ENCODE measurements around the gene IQCN. TPM values are rescaled to one million over a fixed set of nuclear protein-coding genes. Genes with fewer than 3 reads are reported as not detected.

Gene IQCN
- total RNA-seq, 1 experiment from 2014 or later = 0.08 TPM

GRCh38 chr19:18278521-18279265 is 4.4 kb upstream of the IQCN start:
- DNase-seq (ENCODE audit: low read depth, low spot score) = no peak
- in situ Hi-C loops (cut with HindIII; ENCODE audit: low pct_unique_long_range_greater_than_20kb, low sequenced_read_pairs) = no loop called here

GRCh38 chr19:18274781-18275356 is 617 bp upstream of the IQCN start:
- in situ Hi-C loops (cut with HindIII; ENCODE audit: low pct_unique_long_range_greater_than_20kb, low sequenced_read_pairs) = no loop called here

DNA sequence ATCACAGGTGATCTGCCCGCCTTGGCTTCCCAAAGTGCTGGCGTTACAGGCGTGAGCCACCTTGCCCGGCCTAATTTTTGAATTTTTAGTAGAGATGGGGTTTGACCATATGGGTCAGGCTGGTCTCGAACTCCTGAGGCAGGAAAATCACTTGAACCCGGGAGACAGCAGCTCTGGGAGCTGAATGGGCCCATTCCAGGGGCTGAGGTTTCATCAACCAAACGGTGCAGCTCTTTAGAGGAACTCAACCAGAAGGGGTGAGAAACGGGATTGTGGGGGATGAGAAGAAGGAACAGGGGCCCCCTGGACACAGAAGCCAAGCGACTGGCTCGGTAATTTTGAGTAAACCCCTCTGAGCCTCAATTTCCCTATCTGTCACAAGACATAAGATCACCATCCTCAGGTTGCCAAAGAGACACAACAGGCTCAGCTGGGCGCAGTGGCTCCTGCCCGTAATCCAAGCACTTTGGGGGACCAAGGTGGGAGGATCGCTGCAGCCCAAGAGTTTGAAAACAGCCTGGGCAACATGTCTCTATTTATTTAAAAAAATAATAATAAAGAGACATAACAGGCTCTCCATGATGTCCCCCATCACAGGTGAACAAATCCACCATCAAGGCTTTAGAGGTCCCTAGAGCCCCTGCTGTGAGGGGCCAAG is 562 bp downstream of the IQCN start:
- DNase-seq (ENCODE audit: low read depth, low spot score) = no peak
- in situ Hi-C loops (cut with HindIII; ENCODE audit: low pct_unique_long_range_greater_than_20kb, low sequenced_read_pairs) = no loop called here

More at GRCh38 chr19:18274781-18275356, 617 bp upstream of the IQCN start:
- DNase-seq (ENCODE audit: low read depth, low spot score) = no peak

DNA sequence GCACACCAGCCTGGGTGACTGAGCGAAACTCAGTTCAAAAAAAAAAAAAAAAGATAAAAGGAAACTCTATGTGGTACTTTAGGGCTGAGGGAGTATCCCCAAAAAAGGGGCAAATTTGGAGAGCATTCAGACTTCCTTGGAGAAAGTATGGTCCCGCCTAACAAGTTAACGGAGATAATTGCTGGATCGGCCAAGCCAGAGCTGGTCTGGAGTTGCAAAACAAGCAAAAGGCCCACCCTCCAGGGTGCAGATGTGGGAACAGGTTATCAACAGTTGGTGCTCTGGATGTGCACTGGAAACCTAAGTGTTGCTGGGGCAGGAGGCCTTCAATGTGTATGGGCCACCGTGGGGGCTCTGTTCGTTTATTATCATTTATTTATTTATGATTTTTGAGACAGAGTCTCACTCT is 2.8 kb downstream of the IQCN start:
- in situ Hi-C loops (cut with HindIII; ENCODE audit: low pct_unique_long_range_greater_than_20kb, low sequenced_read_pairs) = no loop called here
- no peak for DNase-seq (ENCODE audit: low read depth, low spot score)

- DNase-seq (ENCODE audit: low read depth, low spot score) = no peak
- in situ Hi-C loops (cut with HindIII; ENCODE audit: low pct_unique_long_range_greater_than_20kb, low sequenced_read_pairs) = no loop called here
Observed at GRCh38 chr19:18270326-18270725, 3.9 kb downstream of the IQCN start.

DNA sequence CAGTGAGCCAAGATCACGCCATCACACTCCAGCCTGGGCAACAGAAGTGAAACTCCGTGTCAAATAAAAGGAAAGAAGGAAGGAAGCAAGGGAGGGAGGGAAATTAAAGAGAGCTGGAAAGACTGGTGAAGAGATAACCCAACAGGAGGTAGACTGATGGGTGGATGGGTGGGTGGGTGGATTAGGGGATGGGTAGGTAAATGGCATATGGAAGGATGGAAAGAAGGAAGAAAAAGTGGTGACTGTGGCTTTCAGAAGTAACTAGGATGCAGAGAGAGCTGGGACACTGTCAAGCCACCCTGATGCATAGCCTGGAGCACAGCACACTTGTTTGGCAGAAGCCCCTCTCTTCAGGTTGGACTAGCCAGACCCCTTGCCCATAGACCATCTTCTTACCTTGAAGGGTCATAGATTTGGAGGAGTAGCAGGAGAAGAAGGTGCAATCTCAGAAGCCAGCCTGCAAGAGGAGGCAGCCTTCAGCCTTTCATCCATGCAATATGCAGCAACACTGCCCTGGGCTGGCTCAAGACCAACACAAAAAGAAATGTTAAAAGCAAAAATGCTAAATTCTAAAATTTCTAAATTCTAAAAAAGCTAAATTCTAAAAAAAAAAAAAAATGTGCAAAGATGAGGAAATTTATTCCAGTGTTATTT is 5.1 kb downstream of the IQCN start:
- DNase-seq (ENCODE audit: low read depth, low spot score) = no peak
- in situ Hi-C loops (cut with HindIII; ENCODE audit: low pct_unique_long_range_greater_than_20kb, low sequenced_read_pairs) = no loop called here

- DNase-seq (ENCODE audit: low read depth, low spot score) = no peak
- in situ Hi-C loops (cut with HindIII; ENCODE audit: low pct_unique_long_range_greater_than_20kb, low sequenced_read_pairs) = no loop called here
Observed at GRCh38 chr19:18266771-18267686, 7.2 kb downstream of the IQCN start.

- in situ Hi-C loops (cut with HindIII; ENCODE audit: low pct_unique_long_range_greater_than_20kb, low sequenced_read_pairs) = no loop called here
- DNase-seq (ENCODE audit: low read depth, low spot score) = no peak
Observed at GRCh38 chr19:18265582-18265981, 8.7 kb downstream of the IQCN start.

DNA sequence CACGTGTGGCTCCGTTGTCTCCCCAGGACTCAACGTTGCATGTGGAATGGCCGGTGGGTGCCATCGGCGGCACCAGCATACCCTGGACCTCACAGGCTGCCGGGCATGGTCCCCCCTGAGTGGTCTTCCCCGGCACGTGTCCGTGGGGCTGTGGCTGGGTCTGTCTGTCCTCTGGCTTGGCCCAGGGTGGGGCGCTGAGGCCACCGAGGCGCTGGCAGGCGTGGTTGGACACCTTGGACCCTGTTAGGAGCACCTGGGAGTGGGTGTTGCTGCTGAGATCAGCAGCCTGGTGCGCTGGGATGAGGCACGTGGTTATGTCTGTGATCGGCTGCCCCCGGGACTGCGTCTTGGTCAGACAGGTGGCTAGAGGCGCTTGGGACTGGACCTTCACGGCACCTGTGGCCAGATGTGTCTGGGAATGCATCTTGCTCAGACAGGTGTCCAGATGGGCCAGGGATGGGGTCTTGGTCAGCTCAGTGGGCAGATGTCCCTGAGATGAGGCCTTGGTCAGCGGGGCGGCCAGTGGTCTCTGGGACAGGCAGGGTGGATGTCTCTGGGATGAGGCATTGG is 9.2 kb downstream of the IQCN start:
- DNase-seq (ENCODE audit: low read depth, low spot score) = no peak
- in situ Hi-C loops (cut with HindIII; ENCODE audit: low pct_unique_long_range_greater_than_20kb, low sequenced_read_pairs) = no loop called here

DNA sequence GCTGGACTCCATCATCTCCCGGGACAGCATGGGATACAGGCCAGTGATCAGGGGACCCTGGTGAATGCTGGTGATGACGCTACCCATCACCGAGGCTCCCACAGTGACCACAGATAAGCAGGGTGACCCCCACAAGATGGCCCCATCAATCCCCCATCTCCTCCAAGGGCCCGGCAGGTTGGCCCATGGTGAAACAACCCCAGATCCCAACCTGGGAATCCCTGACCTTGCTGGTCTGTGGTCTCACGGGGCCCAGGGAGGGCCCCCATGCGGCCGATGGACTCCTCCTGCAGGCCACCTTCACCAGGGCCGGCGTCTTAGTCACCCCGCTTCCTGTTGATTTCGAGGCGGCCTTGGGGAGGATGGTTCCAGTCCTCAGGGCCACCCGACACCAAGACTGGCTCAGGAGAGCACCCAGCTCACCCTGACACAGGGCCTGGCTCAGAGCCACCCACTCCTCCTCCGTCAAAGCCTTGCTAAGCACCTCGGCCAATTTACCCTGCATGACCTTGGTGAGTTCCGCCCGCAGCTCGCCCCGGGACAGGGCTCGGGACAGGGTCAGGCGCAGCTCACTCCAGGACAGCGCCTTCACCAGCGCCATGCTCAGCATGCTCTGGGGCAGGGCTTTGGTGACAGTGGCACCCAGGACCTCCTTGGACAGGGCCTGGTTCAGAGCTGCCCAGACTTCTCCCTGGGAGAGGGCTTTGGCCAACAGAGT is 10.0 kb downstream of the IQCN start:
- DNase-seq (ENCODE audit: low read depth, low spot score) = no peak
- in situ Hi-C loops (cut with HindIII; ENCODE audit: low pct_unique_long_range_greater_than_20kb, low sequenced_read_pairs) = no loop called here

- in situ Hi-C loops (cut with HindIII; ENCODE audit: low pct_unique_long_range_greater_than_20kb, low sequenced_read_pairs) = no loop called here
- DNase-seq (ENCODE audit: low read depth, low spot score) = no peak
Observed at GRCh38 chr19:18263324-18264136, 10.7 kb downstream of the IQCN start.

DNA sequence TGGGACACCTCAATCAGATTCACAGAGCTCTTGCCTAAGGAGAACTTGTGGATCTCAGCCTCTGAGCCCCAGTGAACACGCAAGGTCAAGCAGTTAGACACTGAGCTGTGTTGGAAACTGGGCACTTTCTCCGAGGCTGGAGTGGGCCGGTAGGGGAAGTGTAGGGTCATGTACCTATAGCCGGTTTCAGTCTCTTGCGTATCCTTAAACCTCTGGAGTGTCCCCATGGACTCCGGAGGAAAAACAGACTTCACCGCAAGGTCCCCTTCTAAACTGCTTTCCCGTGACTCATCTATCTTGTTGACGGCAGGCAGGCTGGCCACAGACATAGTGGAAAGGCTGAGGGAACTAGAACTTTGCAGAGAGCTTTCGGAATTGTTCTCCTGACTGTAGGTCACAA is 11.3 kb downstream of the IQCN start:
- in situ Hi-C loops (cut with HindIII; ENCODE audit: low pct_unique_long_range_greater_than_20kb, low sequenced_read_pairs) = no loop called here
- DNase-seq (ENCODE audit: low read depth, low spot score) = no peak

DNA sequence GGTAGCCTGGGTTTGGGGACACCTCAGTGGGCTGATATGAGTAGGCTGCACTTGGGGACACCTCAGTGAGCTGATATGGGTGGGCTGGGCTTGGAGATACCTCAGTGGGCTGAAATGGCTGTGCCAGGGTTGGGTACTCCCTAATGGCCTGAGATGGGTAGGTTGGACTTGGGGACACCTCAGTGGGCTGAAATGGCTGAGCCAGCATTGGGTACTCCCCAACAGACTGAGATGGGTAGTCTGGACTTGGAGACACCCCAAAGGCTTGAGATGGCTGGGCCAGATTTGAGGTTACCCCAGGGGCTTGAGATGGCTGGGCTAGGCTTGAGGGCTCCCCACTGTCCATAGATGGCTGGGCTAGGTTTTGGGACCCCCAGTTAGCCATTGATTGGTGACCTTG is 12.1 kb downstream of the IQCN start:
- in situ Hi-C loops (cut with HindIII; ENCODE audit: low pct_unique_long_range_greater_than_20kb, low sequenced_read_pairs) = no loop called here
- DNase-seq (ENCODE audit: low read depth, low spot score) = no peak

- in situ Hi-C loops (cut with HindIII; ENCODE audit: low pct_unique_long_range_greater_than_20kb, low sequenced_read_pairs) = no loop called here
Observed at GRCh38 chr19:18261474-18261873, 12.8 kb downstream of the IQCN start.

GRCh38 chr19:18259893-18260292 is 14.4 kb downstream of the IQCN start:
- in situ Hi-C loops (cut with HindIII; ENCODE audit: low pct_unique_long_range_greater_than_20kb, low sequenced_read_pairs) = no loop called here
- DNase-seq (ENCODE audit: low read depth, low spot score) = no peak

More at GRCh38 chr19:18261474-18261873, 12.8 kb downstream of the IQCN start:
- no peak for DNase-seq (ENCODE audit: low read depth, low spot score)

Data from SK-MEL-5 (cell line).